ENCODE data around the gene ZNF549.
"Not testable (repeated sequence)": the region's sequence is repeated elsewhere in the genome, so short reads cannot be mapped to it uniquely, and the experiment has no call there.

The ZNF549 gene

GRCh38 chr19:57527136-57527881, at the start of gene ZNF549:
Gene ZNF549, plus strand, starts transcription at chr19:57527356. Its CDS starts 218 bp downstream, at chr19:57527574.
- DNase-seq: peak; percentile 84

- peak; percentile 59 for DNase-seq
Measured at GRCh38 chr19:57487477-57488298, 39.5 kb upstream of the ZNF549 start, which contains the start of gene ZNF419. Gene ZNF419, plus strand, starts transcription at chr19:57487750. Its CDS starts 201 bp downstream, at chr19:57487951.

GRCh38 chr19:57488299-57488644, 38.9 kb upstream of the ZNF549 start:
- not testable (repeated sequence) for DNase-seq

- not testable (repeated sequence) for DNase-seq
Measured at GRCh38 chr19:57499332-57499679, 27.9 kb upstream of the ZNF549 start.

- DNase-seq: peak; percentile 63
Measured at GRCh38 chr19:57499680-57500395, 27.3 kb upstream of the ZNF549 start, which contains the start of gene ZNF773. Gene ZNF773, plus strand, starts transcription at chr19:57499938. Its CDS starts 143 bp downstream, at chr19:57500081.

- not testable (repeated sequence) for DNase-seq
Measured at GRCh38 chr19:57500400-57500799, 26.8 kb upstream of the ZNF549 start.

- DNase-seq: no peak
Measured at GRCh38 chr19:57506163-57506562, 21.0 kb upstream of the ZNF549 start.

- DNase-seq: no peak
Measured at GRCh38 chr19:57511484-57511883, 15.7 kb upstream of the ZNF549 start.

GRCh38 chr19:57512845-57513244, 14.3 kb upstream of the ZNF549 start:
- DNase-seq: no peak

GRCh38 chr19:57515255-57515654, 11.9 kb upstream of the ZNF549 start:
- DNase-seq: no peak

- not testable (repeated sequence) for DNase-seq
Measured at GRCh38 chr19:57518021-57518420, 9.1 kb upstream of the ZNF549 start.

GRCh38 chr19:57537953-57538547, 10.9 kb downstream of the ZNF549 start:
- no peak for DNase-seq

GRCh38 chr19:57546513-57546912, 19.4 kb downstream of the ZNF549 start:
- no peak for DNase-seq

- no peak for DNase-seq
Measured at GRCh38 chr19:57552432-57552831, 25.3 kb downstream of the ZNF549 start.

GRCh38 chr19:57557659-57558058, 30.5 kb downstream of the ZNF549 start:
- DNase-seq: no peak

GRCh38 chr19:57558525-57558924, 31.4 kb downstream of the ZNF549 start:
- DNase-seq: no peak

- no peak for DNase-seq
Measured at GRCh38 chr19:57559008-57559403, 31.9 kb downstream of the ZNF549 start.

GRCh38 chr19:57559404-57560025, 32.4 kb downstream of the ZNF549 start, which contains the start of gene ZNF550:
Gene ZNF550, minus strand, starts transcription at chr19:57559863. Its CDS starts 181 bp downstream, at chr19:57559682.
- DNase-seq: peak; percentile 57

GRCh38 chr19:57560049-57560491, 32.9 kb downstream of the ZNF549 start:
- no peak for DNase-seq

GRCh38 chr19:57563547-57563946, 36.4 kb downstream of the ZNF549 start:
- DNase-seq: no peak

- no peak for DNase-seq
Measured at GRCh38 chr19:57566396-57567265, 39.5 kb downstream of the ZNF549 start.
